Suppressor macrophage (primary cell): Measurements from ENCODE around the gene SLC25A39.
"Not testable (repeated sequence)": the region's sequence is repeated elsewhere in the genome, so short reads cannot be mapped to it uniquely, and the experiment has no call there.

ENCODE experiments used
- DNase-seq, 4 experiments: peaks; one replicate each; pipeline ENCODE4 v3.0.0-alpha.2; 2020 to 2022

Gene SLC25A39

DNA sequence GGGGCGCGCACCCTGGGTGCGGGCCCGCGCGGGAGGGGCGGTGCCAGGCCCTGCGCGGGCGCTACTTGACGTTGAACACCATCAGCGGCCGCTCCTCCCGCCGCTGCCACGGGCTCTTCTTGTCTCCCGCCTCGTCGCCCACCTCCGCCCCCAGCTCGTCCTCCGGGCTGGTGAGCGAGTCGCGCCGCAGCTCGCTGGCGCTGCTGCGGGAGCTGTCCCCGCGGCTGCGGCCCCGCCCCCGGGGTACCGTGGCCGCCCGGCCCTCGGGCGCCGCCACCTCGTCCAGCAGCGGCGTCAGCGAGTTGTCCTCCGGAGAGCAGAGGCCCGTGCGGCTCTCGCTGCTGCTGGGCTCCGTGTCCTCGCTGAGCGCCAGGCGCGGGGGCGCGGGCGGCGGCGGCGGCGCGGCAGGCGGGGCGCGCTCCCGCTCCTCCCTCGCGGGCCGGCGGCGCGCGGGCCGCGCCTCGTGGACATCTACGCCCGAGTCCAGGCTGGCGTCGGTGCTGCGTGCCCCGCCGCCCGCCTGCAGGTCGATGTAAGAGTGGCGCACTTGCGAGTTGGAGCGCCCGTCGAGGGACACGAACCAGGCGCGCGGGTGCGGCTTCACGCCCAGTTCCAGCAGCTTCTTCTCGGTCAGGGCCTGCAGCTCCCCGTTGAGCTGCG, 29.2 kb upstream of the SLC25A39 start:
- DNase-seq: peak; percentile 49 to 83 (median 64)

DNA sequence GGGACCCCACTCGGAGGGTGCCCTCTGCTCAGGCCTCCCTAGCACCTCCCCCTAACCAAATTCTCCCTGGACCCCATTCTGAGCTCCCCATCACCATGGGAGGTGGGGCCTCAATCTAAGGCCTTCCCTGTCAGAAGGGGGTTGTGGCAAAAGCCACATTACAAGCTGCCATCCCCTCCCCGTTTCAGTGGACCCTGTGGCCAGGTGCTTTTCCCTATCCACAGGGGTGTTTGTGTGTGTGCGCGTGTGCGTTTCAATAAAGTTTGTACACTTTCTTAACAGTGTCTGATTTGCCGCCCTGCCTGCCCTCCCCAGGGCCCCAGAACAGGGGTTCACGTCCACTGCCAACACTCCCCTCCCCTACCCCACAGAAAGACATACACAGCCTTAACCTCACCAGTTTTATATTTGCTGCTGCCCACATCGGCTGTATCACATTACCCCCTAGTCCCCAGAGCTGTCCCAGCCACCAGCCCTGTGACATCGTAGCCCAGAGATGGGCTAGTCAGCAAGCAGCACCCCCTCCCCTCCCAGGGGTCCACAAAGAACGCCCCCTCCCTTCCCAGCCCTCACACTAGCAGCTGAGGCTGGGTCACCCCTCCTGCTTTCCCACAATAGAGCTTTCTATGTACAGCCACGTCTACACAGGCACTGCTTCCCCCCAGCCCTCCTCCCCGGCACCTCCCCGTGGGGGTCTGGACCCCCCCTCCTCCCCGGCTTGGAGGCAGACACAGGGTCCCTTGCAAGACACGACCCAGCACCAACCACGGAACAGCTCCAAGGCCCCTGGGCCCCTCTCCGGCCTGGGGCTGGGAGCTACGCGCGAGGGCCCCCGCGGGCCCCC, 28.4 kb upstream of the SLC25A39 start:
- no peak for DNase-seq

DNA sequence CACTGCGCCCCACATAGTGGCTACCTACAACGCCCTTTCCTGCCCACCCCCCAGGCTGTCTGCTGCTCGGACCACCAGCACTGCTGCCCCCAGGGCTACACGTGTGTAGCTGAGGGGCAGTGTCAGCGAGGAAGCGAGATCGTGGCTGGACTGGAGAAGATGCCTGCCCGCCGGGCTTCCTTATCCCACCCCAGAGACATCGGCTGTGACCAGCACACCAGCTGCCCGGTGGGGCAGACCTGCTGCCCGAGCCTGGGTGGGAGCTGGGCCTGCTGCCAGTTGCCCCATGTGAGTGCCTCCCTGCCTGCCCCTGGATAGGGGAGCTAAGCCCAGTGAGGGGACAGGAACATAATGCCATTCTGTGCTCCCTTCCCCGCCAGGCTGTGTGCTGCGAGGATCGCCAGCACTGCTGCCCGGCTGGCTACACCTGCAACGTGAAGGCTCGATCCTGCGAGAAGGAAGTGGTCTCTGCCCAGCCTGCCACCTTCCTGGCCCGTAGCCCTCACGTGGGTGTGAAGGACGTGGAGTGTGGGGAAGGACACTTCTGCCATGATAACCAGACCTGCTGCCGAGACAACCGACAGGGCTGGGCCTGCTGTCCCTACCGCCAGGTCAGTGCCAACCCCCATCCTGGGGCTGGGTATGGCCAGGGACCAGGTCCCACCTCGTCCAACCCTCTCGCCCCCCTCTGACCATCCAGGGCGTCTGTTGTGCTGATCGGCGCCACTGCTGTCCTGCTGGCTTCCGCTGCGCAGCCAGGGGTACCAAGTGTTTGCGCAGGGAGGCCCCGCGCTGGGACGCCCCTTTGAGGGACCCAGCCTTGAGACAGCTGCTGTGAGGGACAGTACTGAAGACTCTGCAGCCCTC, 27.6 kb upstream of the SLC25A39 start:
- no peak for DNase-seq

DNA sequence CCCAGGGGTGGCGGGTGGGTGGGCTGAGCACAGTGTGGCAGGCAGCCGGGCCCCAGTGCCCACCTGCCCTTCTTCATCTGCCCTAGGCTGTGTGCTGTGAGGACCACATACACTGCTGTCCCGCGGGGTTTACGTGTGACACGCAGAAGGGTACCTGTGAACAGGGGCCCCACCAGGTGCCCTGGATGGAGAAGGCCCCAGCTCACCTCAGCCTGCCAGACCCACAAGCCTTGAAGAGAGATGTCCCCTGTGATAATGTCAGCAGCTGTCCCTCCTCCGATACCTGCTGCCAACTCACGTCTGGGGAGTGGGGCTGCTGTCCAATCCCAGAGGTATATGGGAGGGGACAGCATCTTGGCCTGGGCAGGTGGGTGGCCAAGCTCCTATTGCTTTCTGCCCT, 26.8 kb upstream of the SLC25A39 start:
- no peak for DNase-seq

DNA sequence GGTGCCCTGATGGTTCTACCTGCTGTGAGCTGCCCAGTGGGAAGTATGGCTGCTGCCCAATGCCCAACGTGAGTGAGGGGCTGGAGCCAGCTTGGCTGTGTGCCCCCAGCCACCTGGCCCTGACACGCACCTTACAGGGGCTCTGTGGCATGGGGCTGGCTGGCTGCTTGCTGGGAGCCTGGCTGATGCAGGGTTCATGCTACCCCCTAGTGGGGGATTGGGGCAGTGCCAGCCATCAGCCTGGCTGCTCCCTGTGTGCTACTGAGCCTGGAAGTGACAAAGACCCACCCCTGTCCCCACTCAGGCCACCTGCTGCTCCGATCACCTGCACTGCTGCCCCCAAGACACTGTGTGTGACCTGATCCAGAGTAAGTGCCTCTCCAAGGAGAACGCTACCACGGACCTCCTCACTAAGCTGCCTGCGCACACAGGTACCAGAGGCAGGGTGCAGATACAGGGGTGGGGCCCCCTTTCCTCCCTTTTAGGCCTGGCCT, 26.2 kb upstream of the SLC25A39 start:
- peak; percentile 69 to 80 (median 70) for DNase-seq

DNA sequence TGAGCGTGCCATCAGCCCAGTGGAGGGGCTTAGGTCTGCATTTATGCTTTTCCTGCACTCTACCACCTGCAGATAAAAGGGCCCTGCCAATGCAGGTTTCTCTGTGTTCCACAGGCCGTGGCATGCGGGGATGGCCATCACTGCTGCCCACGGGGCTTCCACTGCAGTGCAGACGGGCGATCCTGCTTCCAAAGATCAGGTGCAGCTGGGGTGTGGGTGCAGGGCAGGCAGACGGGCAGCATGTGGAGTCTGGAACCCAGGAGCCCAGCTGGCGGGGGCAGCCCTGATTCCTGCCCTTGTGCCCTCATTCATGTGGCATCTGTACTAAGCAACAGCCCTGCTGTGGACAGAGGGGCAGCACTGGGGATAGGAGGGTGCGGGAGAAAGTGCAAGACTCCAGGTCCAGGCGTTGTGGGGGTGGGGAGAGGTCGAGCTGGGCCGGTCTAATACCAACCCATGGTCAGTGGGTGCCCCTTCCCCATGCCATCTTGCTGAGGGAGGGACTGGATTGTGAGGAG, 25.0 kb upstream of the SLC25A39 start:
- no peak for DNase-seq

DNA sequence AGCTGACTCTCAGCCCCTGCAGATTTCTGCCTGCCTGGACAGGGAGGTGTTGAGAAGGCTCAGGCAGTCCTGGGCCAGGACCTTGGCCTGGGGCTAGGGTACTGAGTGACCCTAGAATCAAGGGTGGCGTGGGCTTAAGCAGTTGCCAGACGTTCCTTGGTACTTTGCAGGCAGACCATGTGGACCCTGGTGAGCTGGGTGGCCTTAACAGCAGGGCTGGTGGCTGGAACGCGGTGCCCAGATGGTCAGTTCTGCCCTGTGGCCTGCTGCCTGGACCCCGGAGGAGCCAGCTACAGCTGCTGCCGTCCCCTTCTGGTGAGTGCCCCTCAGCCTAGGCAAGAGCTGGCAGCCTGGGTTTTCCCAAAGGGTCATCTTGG, 24.4 kb upstream of the SLC25A39 start:
- DNase-seq: no peak

DNA sequence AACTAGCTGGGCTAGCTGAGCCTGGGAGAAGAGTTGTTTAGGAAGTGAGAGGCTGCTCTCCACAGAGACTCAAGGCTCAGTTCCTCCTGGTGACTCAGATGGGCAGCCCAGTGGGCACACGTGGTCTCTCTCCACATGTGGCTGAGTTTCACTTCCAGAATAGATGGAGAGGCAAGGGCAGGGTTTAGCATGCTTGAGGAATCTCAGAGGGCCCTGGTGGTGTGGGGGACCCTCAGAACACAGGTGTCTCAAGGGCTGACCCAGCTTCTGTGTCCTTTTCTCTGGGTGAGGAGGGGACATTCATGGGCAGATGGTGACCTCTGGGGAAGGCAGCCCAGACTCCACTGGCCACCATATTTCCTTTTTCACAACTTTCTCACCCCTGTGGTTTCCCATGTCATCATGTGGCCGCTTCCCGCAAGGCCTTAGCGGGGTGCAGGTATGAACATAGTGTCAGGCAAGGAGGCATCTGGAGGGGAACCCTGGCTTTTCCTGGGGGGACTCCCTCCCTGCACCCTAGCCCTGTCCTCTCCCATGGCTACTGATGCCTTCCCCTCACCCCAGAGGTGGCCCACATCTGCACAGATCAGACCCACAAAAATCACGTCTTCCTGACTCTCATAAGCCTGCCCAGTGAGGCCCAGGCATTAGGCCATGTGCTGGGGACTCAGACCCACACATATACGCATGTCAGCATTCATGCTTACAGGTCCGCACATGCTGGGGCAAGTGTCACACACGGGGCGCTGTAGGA, 23.8 kb upstream of the SLC25A39 start:
- DNase-seq: peak; percentile 92 to 97 (median 95)

DNA sequence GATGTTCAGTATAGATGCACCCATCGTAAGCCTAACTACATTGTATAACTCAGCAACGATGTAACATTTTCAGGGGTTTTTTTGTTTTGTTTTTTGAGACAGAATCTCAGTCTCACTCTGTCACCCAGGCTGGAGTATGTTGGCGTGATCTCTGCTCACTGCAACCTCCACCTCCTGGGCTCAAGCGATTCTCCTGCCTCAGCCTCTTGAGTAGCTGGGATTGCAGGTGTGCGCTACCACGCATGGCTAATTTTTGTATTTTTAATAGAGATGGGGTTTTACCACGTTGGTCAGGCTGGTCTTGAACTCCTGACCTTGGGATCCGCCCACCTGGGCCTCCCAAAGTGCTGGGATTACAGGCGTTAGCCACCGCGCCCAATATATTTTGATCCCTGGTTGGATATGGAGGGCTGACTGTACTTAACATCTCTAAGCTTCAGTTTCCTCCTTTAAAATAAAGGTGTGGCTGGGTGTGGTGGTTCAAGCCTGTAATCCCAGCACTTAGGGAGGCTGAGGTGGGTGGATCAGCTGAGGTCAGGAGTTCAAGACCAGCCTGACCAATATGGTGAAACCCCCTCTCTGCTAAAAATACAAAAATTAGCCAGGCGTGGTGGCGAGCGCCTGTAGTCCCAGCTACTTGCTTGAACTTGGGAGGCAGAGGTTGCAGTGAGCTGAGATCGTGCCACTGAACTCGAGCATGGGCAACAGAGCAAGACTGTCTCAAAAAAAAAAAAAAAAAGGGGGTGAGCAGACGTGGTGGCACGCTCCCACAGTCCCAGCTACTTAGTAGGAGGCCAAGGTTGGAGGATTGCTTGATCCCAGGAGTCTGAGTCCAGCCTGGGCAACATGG, 22.8 kb upstream of the SLC25A39 start:
- DNase-seq: peak in 1 of 4 experiments; percentile 47

DNA sequence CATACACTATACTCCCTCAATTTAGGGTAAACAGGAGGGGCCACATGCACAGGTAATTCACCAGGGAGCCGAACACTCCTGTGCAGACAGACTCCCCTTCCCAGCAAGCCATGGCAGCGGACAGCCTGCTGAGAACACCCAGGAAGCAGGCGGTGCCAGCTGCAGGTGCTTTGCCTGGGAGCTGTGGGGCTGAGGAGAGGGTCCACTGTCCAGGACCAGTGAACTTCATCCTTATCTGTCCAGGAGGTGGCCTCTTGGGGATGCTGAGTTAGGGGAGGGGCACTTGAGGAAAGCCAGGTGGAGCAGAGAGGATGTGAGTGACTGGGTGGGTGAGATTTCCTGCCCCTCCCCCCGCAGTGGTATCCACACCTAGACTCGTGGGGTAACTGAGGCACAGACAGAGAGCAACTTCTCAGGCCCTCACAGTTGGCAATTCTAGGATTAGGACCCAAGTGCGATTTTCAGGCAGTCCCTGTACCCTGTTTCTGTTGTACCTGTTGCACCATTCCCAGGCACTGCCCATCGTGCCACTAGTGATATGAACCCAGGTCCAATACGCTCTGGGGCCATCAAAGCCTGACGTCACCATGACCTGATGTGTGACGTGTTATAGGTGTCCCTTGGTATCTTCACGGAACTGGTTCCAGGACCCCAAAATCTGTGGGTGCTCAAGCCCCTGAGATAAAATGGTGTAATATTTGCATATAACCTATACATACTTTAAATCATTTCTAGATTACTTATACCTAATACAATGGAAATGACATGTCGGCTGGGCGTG, 21.6 kb upstream of the SLC25A39 start:
- no peak for DNase-seq

DNA sequence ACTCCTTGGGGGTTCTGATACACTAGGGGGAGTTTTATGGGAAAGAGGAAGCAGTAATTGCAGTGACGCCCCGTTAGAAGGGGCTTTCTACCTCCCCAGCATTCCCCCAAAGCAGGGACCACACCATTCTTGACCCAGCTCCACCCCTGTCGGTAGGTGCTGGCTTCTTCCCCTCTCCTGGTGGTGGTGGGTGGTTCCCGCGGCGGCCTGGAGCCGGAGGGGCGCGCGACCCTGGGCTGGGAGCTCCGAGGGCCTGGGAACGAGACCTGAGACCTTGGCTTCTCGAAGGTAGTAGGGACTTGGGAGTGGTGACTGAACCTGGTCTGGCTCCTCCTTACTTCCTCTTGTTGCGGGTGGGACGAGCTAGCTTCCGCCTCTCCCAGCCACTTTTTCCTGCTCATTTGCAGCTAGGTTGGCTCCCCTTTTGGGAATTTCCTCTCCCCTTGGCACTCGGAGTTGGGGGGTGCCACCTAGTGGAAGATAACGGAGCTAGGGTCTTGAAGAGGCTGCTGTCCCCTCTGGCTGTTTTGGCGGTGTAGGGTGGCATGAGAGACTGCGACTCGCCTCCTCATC, 20.9 kb upstream of the SLC25A39 start:
- DNase-seq: peak; percentile 71 to 88 (median 84)

DNA sequence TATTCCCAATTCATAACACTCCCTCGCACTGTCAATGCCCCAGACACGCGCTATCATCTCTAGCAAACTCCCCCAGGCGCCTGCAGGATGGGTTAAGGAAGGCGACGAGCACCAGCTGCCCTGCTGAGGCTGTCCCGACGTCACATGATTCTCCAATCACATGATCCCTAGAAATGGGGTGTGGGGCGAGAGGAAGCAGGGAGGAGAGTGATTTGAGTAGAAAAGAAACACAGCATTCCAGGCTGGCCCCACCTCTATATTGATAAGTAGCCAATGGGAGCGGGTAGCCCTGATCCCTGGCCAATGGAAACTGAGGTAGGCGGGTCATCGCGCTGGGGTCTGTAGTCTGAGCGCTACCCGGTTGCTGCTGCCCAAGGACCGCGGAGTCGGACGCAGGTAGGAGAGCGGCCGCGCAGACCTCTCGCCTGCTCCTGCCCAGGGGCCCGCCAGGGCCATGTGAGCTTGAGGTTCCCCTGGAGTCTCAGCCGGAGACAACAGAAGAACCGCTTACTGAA, 20.4 kb upstream of the SLC25A39 start, which contains the start of gene GRN:
Gene GRN (plus strand): TSS at position 364 of the 515 bp plus-strand sequence. CDS start 3,863 bp downstream, outside the sequence.
- DNase-seq: peak; percentile 95 to 99 (median 98)

DNA sequence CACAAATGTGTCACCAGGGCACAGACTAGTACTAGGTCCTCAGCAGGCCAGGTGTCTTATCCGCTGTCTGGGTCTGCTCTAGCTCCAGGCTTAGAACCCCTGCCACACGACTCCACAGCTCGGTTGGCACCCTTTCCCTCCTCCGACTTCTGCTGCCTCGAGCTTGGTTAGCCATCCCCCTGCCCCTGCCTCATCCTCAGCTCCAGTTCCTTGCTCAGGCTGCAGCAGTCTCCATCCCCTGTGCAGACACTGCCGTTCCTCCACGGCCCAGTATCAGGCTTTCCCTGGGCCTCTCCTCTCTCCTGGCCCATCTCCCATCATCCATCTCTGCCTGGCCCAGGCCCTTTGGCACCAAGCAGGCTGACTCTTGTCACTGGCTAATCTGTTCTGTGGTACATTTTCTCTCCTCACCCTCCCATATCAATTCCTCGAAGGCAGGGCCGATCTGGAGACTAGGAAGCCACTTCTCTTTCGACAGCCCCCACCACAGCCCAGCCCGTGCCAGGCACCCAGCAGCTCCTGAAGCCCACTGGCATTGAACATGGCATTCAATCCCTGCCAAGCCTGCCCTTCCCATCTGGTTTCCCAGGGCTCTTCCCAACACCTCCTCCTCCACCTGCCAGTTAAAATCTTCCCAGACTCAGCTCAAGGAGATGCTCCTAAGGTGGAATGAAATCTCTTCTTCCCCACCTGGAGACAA, 19.0 kb upstream of the SLC25A39 start:
- no peak for DNase-seq

DNA sequence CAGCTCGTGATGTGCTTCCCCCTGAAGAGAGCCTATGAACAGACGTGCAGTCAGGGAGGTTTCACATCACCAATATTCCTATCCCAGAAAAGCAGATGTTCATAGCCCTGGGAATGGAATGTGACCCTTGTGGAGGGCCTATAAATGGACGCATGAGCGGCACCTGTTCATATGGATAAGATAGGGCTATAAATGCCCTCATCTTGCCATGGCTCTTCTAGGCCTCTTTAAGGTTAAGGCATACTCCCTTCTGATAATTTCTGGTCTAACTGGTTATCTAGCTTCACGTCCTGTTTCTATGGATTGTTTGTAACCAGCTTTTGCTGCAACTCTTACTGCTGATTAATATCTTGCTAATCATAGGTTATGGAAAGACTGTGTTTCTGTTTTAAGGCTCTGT, 15.9 kb upstream of the SLC25A39 start:
- not testable (repeated sequence) for DNase-seq

DNA sequence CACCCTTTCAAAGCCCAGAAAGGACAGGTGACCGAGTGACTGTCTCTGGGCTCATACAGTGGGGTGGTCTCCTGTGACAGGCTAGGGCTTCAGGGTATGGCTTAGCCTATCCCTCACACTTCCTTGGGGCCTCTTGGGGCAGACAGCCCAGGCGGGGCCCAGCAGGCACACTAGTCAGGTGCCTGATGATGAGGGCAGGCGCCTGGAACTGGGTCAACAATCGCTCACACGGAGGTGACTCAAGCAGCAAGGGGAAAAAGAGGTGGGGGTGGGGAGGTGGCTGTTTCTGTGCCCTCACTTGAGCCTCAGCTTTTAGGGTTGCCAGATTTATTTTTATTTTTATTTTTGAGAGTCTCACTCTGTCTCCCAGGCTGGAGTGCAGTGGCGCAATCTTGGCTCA, 14.1 kb upstream of the SLC25A39 start:
- DNase-seq: peak; percentile 87 to 91 (median 89)

DNA sequence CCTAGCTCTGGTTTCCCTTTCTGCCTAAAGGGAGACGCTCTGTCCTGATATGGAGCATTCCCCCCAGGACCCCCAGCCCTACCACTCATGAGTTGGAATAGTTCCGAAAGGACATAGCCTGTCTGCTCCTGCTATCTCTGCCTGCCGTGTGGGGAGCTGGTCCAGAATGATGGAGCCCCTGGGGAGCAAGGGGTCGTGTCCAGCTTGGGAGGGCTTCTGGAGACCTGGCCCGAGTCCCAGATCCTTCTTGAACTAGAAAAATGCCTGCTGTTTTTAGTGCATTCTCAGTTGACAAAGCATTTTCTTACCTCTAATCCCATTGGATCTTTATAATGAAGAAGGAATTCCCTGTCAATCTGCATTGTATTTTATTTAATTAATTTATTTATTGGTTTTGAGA, 11.3 kb upstream of the SLC25A39 start:
- no peak for DNase-seq

DNA sequence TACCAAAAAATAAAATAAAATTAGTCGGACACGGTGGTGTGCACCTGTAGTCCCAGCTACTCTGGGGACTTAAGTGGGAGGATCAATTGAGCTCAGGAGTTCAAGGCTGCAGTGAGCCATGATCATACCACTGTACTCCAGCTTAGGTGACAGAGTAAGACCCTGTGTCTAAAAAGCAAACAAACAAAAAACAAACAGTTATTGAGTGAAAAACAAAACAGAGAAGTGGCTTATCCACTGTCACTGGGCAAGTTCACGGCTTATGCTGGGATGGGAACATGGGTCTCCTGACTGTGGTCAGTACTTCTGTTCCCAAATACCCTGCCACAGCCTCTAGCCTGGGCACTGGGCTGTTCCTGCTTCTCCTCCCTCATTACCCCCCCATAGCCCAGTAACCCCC, 10.9 kb upstream of the SLC25A39 start:
- DNase-seq: peak; percentile 63 to 81 (median 76)

DNA sequence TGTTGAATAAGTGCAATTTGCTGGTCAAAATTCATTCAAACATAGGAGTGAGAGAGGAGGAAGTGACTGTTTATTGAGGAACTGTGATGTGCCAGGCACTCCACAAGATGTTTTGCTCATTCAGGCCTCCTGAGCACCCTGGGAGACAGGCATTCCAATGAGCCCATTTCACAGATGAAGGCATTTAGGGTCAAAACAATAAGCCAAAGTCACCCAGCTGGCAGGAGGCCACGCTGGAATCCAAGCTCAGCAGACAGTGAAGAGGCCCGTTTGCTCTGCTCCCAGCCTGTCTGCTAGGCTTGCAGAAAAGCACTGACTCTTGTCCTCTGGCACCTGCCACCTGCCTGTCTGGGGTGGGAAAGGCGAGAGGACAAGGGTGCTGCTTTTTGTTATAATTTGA, 10.1 kb upstream of the SLC25A39 start:
- DNase-seq: peak; percentile 58 to 77 (median 72)

DNA sequence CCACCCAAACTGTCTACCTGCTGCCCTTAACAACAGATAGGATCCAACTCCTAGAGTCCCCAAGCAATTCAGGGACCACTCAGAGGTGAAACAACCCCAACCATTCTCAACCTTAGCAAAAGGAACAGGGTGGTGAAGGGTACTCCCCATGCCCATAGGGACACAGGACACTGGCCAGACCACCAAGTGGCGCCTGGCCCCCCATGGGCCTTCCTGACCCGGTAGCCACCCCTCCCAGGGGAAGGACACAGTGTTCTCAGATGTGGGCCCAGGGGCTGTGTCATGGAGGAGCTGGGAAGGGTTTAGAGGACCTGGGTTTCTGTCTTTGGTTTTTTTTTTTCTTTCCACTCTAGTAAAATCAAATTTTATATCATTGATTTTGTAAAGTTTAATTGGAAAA, 9.7 kb upstream of the SLC25A39 start:
- DNase-seq: no peak
